NCI-H2196 treated with DMSO at 0.1 percent for 48 hours (cell line): Measurements from ENCODE around the gene MYL12B.

Experiments
- DNase-seq: peaks from one replicate; lab custom pipeline; 2025; ENCODE audit not compliant: unreplicated experiment; lab: John Stamatoyannopoulos, UW

The MYL12B gene

GRCh38 chr18:3234457-3234856 is 27.5 kb upstream of the MYL12B start:
- DNase-seq = no peak

- DNase-seq = no peak
These were observed 26.1 kb upstream of the MYL12B start for GRCh38 chr18:3235846-3236245.

- DNase-seq = no peak
These were observed 25.5 kb upstream of the MYL12B start for GRCh38 chr18:3236470-3236869.

GRCh38 chr18:3238742-3239141 is 23.2 kb upstream of the MYL12B start:
- no peak for DNase-seq

GRCh38 chr18:3245185-3245564 is 16.8 kb upstream of the MYL12B start:
- DNase-seq = no peak

- DNase-seq = peak; percentile 87
These were observed 15.9 kb upstream of the MYL12B start for GRCh38 chr18:3245853-3246634.

GRCh38 chr18:3246635-3247239 is 15.2 kb upstream of the MYL12B start:
- DNase-seq = no peak

- peak; percentile 98 for DNase-seq
These were observed 14.5 kb upstream of the MYL12B start, which contains the start of gene MYL12A for GRCh38 chr18:3247240-3248061. Gene MYL12A, plus strand, starts transcription at chr18:3247801. Its CDS starts 5,447 bp downstream, at chr18:3253248.

- no peak for DNase-seq
These were observed 13.8 kb upstream of the MYL12B start for GRCh38 chr18:3248062-3248657.

GRCh38 chr18:3248658-3249359 is 13.1 kb upstream of the MYL12B start:
- DNase-seq = no peak

GRCh38 chr18:3250237-3251107 is 11.5 kb upstream of the MYL12B start:
- no peak for DNase-seq

GRCh38 chr18:3251249-3251962 is 10.5 kb upstream of the MYL12B start:
- no peak for DNase-seq

GRCh38 chr18:3251963-3252277 is 10.0 kb upstream of the MYL12B start:
- DNase-seq = no peak

GRCh38 chr18:3252843-3253242 is 9.1 kb upstream of the MYL12B start:
- DNase-seq = no peak

- DNase-seq = no peak
These were observed 7.2 kb upstream of the MYL12B start for GRCh38 chr18:3254725-3255124.

- peak; percentile 26 for DNase-seq
These were observed 6.2 kb upstream of the MYL12B start for GRCh38 chr18:3255611-3256165.

- DNase-seq = peak; percentile 24
These were observed 5.0 kb upstream of the MYL12B start for GRCh38 chr18:3256693-3257626.

GRCh38 chr18:3257627-3258120 is 4.3 kb upstream of the MYL12B start:
- DNase-seq = no peak
